Neural progenitor cell (in vitro differentiated cells): Measurements from ENCODE around the gene RAE1. TPM values are rescaled to one million over a fixed set of nuclear protein-coding genes. Genes with fewer than 3 reads are reported as not detected.
"Not testable (repeated sequence)": the region's sequence is repeated elsewhere in the genome, so short reads cannot be mapped to it uniquely, and the experiment has no call there.

Experiments
- DNase-seq: peaks from one replicate; pipeline ENCODE4 v3.0.0-alpha.2; 2016; ENCODE audit warnings: low spot score
- H2AFZ ChIP-seq: fragments of 200-600 bp; sonication (generic); replicated peaks from 2 replicates; pipeline ENCODE4 v1.6.1; 2016; ENCODE audit warnings: antibody characterized with exemption
- H3F3A ChIP-seq: fragments of 200-600 bp; sonication (generic); 2 replicates; pipeline ENCODE4 v1.6.1; 2016; ENCODE audit warnings: antibody characterized with exemption, low read depth
- H3K27ac ChIP-seq: fragments of 200-600 bp; sonication (generic); 2 replicates; pipeline ENCODE4 v1.5.1; 2016; ENCODE audit warnings: mild to moderate bottlenecking
- H3K27me3 ChIP-seq: fragments of 200-600 bp; sonication (generic); 2 replicates; pipeline ENCODE4 v1.6.1; 2016; ENCODE audit warnings: mild to moderate bottlenecking, moderate library complexity
- H3K36me3 ChIP-seq: fragments of 200-600 bp; sonication (generic); 2 replicates; pipeline ENCODE4 v1.5.1; 2016
- H3K4me1 ChIP-seq: fragments of 200-600 bp; sonication (generic); 2 replicates; pipeline ENCODE4 v1.6.1; 2016; ENCODE audit warnings: mixed run types
- H3K4me2 ChIP-seq: fragments of 200-600 bp; sonication (generic); 2 replicates; pipeline ENCODE4 v1.6.1; 2016
- H3K4me3 ChIP-seq: fragments of 200-600 bp; sonication (generic); 2 replicates; pipeline ENCODE4 v1.5.1; 2016
- H3K79me2 ChIP-seq: fragments of 200-600 bp; sonication (generic); 2 replicates; pipeline ENCODE4 v1.6.1; 2016; ENCODE audit warnings: low read depth
- H3K9ac ChIP-seq: fragments of 200-600 bp; sonication (generic); 2 replicates; pipeline ENCODE4 v1.6.1; 2016
- H3K9me3 ChIP-seq: fragments of 200-600 bp; sonication (generic); 2 replicates; pipeline ENCODE4 v1.5.1; 2016; ENCODE audit warnings: low read depth
- H4K20me1 ChIP-seq: fragments of 200-600 bp; sonication (generic); 2 replicates; pipeline ENCODE4 v1.6.1; 2016; ENCODE audit warnings: low read depth
- H3K27ac Mint-ChIP-seq: 3 replicates; pipeline ENCODE4 v1.8.0; 2021; ENCODE audit warnings: mixed read lengths
- H3K27me3 Mint-ChIP-seq: 2 replicates; pipeline ENCODE4 v1.8.0; 2022; ENCODE audit warnings: low read depth, mild to moderate bottlenecking, inconsistent platforms, moderate library complexity, mixed read lengths; ENCODE audit not compliant: insufficient read depth
- H3K36me3 Mint-ChIP-seq: 3 replicates; pipeline ENCODE4 v1.8.0; 2021; ENCODE audit warnings: mixed read lengths
- H3K4me1 Mint-ChIP-seq: 3 replicates; pipeline ENCODE4 v1.8.0; 2021; ENCODE audit warnings: mixed read lengths
- H3K4me3 Mint-ChIP-seq: 3 replicates; pipeline ENCODE4 v1.8.0; 2021; ENCODE audit warnings: mild to moderate bottlenecking, moderate library complexity, mixed read lengths
- H3K9me3 Mint-ChIP-seq: 3 replicates; pipeline ENCODE4 v1.8.0; 2020; ENCODE audit warnings: mixed read lengths
- EZH2 ChIP-seq: fragments of 200-600 bp; sonication (generic); IDR thresholded peaks from 2 replicates; pipeline ENCODE4 v1.6.1; 2017; ENCODE audit warnings: antibody characterized with exemption, mild to moderate bottlenecking, moderate library complexity
- total RNA-seq: library from RNA; depleted of rRNA; stranded (reverse); fragments of >200 nt; gene quantifications from 2 replicates; pipeline ENCODE4 v1.2.3, GENCODE V29; 2015; ENCODE audit warnings: low replicate concordance
- TF ChIP-seq, protein P1 (sequence below): fragments of 200-600 bp; sonication (generic); IDR thresholded peaks from 2 replicates; pipeline ENCODE4 v1.5.1; 2017; ENCODE audit warnings: antibody characterized with exemption, mild to moderate bottlenecking

The RAE1 gene
- total RNA-seq, 1 donor from 2014 or later = 77.6 TPM

DNA sequence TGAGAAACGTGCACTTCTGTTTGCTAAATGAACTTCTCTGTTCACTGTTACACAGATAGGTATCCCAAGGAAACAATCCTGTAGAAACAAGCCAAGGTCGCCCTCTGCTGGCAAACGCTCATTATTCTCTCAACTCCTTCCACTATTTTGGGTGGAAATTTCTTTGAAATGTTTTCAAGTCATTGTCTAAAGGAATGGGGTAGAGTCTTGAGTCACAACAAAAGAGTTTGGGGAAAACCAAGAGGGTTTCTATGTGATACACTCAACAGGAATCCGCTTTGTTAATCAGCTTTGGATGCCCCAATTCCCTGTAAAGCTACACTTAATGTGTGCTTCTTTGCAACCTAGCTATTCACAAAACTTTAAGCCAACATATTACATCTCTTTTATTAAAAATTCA, 4.6 kb upstream of the RAE1 start:
- no peak overlapping the region for H3K4me3 Mint-ChIP-seq
- Histone ChIP-seq H3K4me3 (no peak overlapping the region), H3K9me3 (no peaks in the 10 kb centered on the region), H3K27ac (no peak overlapping the region), H3K79me2 (peaks cover 4% of the 10 kb centered on the region), H2AFZ (no peak overlapping the region), H3K36me3 (no peaks in the 10 kb centered on the region), H3K9ac (no peak overlapping the region), H3F3A (peaks cover 21% of the 10 kb centered on the region), H3K27me3 (peaks cover 5% of the 10 kb centered on the region), H4K20me1 (peaks cover under 1% of the 10 kb centered on the region), H3K4me2 (no peak overlapping the region), H3K4me1 (no peaks in the 10 kb centered on the region)
- H3K9me3 Mint-ChIP-seq = no peaks in the 10 kb centered on the region
- H3K36me3 Mint-ChIP-seq = no peaks in the 10 kb centered on the region
- peak; percentile 86 for DNase-seq
- H3K27ac Mint-ChIP-seq = no peak overlapping the region
- no peak for TF ChIP-seq EZH2
- TF ChIP-seq, protein P1, sequence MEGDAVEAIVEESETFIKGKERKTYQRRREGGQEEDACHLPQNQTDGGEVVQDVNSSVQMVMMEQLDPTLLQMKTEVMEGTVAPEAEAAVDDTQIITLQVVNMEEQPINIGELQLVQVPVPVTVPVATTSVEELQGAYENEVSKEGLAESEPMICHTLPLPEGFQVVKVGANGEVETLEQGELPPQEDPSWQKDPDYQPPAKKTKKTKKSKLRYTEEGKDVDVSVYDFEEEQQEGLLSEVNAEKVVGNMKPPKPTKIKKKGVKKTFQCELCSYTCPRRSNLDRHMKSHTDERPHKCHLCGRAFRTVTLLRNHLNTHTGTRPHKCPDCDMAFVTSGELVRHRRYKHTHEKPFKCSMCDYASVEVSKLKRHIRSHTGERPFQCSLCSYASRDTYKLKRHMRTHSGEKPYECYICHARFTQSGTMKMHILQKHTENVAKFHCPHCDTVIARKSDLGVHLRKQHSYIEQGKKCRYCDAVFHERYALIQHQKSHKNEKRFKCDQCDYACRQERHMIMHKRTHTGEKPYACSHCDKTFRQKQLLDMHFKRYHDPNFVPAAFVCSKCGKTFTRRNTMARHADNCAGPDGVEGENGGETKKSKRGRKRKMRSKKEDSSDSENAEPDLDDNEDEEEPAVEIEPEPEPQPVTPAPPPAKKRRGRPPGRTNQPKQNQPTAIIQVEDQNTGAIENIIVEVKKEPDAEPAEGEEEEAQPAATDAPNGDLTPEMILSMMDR = peak; percentile 93
- peaks cover under 1% of the 10 kb centered on the region for H3K4me1 Mint-ChIP-seq
- no peaks in the 10 kb centered on the region for H3K27me3 Mint-ChIP-seq

DNA sequence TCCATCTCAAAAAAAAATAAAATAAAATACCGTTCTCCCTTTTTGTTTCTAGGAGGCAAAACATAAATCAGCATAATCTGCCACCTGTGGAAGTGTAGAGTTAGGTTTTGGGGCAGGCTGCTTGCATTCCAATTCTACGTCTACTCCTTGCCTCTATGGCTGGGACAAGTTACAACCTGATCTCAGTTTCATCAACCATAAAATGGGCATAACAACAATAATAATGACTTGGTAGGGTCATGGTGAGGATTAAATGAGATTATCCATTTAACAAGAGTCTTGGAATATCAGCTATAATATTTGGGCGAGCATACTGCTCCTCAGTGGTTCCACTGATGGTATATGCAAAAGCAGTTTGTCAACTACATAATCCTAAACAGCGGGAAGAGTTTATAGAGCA, 3.7 kb upstream of the RAE1 start:
- DNase-seq = no peak
- Histone ChIP-seq H3K4me3 (no peak overlapping the region), H3K9me3 (no peaks in the 10 kb centered on the region), H3F3A (peaks cover 21% of the 10 kb centered on the region), H3K36me3 (no peaks in the 10 kb centered on the region), H3K27ac (no peak overlapping the region), H3K27me3 (no peaks in the 10 kb centered on the region), H3K9ac (no peak overlapping the region), H3K4me1 (peaks cover 7% of the 10 kb centered on the region), H2AFZ (no peak overlapping the region), H3K4me2 (no peak overlapping the region), H3K79me2 (peaks cover 14% of the 10 kb centered on the region), H4K20me1 (peaks cover 10% of the 10 kb centered on the region)
- H3K27ac Mint-ChIP-seq = no peak overlapping the region
- no peak for TF ChIP-seq EZH2
- TF ChIP-seq, protein P1 = no peak
- H3K9me3 Mint-ChIP-seq = no peaks in the 10 kb centered on the region
- H3K27me3 Mint-ChIP-seq = no peaks in the 10 kb centered on the region
- peaks cover 7% of the 10 kb centered on the region for H3K4me1 Mint-ChIP-seq
- H3K4me3 Mint-ChIP-seq = no peak overlapping the region
- H3K36me3 Mint-ChIP-seq = no peaks in the 10 kb centered on the region

DNA sequence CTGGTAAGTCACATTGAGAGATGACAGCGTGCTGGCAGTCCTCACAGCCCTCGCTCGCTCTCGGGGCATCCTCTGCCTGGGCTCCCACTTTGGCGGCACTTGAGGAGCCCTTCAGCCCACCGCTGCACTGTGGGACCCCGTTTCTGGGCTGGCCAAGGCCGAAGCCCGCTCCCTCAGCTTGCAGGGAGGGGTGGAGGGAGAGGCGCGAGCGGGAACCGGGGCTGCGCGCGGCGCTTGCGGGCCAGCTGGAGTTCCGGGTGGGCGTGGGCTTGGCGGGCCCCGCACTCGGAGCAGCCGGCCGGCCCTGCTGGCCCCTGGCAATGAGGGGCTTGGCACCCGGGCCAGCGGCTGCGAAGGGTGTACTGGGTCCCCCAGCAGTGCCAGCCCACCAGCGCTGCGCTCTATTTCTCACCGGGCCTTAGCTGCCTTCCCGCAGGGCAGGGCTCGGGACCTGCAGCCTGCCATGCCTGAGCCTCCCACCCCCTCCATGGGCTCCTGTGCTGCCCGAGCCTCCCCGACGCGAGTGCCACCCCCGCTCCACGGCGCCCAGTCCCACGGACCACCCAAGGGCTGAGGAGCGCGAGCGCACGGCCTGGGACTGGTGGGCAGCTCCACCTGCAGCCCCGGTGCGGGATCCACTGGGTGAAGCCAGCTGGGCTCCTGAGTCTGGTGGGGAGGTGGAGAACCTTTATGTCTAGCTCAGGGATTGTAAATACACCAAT, 2.7 kb upstream of the RAE1 start:
- H3K4me2 ChIP-seq, DNase-seq, H3K4me3 Mint-ChIP-seq: not testable (repeated sequence)

DNA sequence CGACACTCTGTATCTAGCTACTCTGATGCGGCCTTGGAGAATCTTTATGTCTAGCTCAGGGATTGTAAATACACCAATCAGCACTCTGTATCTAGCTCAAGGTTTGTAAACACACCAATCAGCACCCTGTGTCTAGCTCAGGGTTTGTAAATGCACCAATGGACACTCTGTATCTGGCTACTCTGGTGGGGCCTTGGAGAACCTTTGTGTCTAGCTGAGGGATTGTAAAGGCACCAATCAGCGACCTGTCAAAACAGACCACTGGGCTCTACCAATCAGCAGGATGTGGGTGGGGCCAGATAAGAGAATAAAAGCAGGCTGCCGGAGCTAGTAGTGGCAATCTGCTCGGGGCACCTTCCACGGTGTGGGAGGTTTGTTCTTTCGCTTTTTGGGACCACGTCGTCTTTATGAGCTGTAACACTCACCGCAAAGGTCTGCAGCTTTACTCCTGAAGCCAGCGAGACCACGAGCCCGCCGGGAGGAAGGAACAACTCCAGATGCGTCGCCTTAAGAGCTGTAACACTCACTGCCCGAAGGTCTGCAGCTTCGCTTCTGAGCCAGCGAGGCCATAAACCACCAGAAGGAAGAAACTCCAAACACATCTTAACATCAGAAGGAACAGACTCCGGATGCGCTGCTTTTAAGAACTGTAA, 2.0 kb upstream of the RAE1 start:
- not testable (repeated sequence) for H3K36me3 Mint-ChIP-seq, H3K27me3 Mint-ChIP-seq, H3K27ac Mint-ChIP-seq, H3K9me3 Mint-ChIP-seq, H3K9ac ChIP-seq, H3K4me3 ChIP-seq, H3K9me3 ChIP-seq, H3K36me3 ChIP-seq, H3K4me2 ChIP-seq, H3K27ac ChIP-seq, H3K27me3 ChIP-seq, DNase-seq, H2AFZ ChIP-seq
- H3F3A ChIP-seq = peaks cover 17% of the 10 kb centered on the region
- peaks cover 11% of the 10 kb centered on the region for H3K4me1 ChIP-seq
- peak overlapping the region; percentile 54 for H3K4me3 Mint-ChIP-seq
- peaks cover 21% of the 10 kb centered on the region for H4K20me1 ChIP-seq
- H3K4me1 Mint-ChIP-seq = peaks cover 10% of the 10 kb centered on the region
- H3K79me2 ChIP-seq = peaks cover 30% of the 10 kb centered on the region

More for the DNA sequence above, 2.7 kb upstream of the RAE1 start:
- Histone ChIP-seq H3K4me1 (peaks cover 11% of the 10 kb centered on the region), H4K20me1 (peaks cover 20% of the 10 kb centered on the region), H3K79me2 (peaks cover 23% of the 10 kb centered on the region), H3F3A (peaks cover 17% of the 10 kb centered on the region)
- not testable (repeated sequence) for H3K36me3 ChIP-seq, H3K27ac ChIP-seq, H3K27me3 ChIP-seq, H3K9me3 ChIP-seq, H3K27me3 Mint-ChIP-seq, H2AFZ ChIP-seq, H3K9ac ChIP-seq, H3K9me3 Mint-ChIP-seq, H3K36me3 Mint-ChIP-seq, H3K4me3 ChIP-seq, H3K27ac Mint-ChIP-seq
- H3K4me1 Mint-ChIP-seq = peaks cover 10% of the 10 kb centered on the region
